ENCODE data around the gene ENPP7.
A peak's percentile ranks its signal among the peaks of the same experiment; 100 is the strongest.

Gene ENPP7

DNA sequence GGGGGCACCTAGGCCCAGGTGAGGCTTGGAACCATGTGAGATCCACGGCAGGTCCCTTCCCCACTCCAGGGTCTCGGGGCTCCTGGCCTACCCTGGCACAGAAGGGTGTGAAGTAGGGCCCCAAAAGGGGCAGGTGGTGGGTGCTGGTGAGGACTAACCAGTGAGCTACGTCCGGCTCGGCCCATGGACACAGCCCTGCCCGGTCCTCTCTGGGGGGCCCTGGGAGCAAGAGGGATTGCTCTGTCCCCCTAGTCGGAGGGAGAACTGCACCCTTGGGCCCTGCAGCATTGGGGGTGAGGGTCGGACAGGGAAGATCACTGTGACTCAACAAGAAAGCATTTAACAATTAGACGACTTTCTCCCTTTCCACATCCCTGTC is 2.9 kb downstream of the ENPP7 start:
- no peak for DNase-seq

DNA sequence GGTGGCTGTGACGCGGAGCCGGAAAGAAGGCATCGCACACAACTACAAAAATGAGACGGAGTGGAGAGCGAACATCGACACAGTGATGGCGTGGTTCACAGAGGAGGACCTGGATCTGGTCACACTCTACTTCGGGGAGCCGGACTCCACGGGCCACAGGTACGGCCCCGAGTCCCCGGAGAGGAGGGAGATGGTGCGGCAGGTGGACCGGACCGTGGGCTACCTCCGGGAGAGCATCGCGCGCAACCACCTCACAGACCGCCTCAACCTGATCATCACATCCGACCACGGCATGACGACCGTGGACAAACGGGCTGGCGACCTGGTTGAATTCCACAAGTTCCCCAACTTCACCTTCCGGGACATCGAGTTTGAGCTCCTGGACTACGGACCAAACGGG is 4.4 kb downstream of the ENPP7 start:
- DNase-seq = no peak

DNA sequence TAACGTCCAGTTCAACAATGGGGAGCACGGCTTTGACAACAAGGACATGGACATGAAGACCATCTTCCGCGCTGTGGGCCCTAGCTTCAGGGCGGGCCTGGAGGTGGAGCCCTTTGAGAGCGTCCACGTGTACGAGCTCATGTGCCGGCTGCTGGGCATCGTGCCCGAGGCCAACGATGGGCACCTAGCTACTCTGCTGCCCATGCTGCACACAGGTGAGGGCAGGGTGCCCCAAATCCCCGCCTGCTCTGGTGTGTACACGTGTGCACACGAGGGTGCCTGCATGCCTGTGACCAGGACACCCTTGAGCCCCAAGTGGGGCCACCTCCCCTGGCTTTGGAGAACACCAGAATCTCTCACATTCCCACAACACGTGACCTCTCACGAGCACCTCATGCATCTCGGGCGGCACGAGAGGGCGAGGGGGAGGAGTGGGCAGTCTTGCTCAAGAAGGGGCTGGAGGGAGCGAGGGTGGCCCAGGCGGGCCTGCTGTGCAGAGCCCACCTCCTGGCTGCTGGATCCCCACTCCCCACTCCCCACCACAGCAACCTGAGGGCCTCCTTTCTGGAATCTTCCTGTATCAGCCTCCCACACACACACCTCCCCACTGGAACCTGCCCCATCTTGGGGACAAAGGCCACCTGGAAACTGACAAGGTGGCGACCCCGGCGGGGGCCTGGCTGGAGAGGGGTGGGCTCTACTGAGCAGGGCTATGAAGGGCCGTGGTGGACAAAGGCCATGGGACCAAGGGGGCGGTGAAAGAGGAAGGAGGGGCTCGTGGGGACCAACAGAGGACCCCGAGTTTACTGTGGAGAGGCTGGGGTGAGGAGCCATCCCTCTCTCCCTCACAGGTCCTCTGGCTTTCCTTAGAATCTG is 6.5 kb downstream of the ENPP7 start:
- DNase-seq = no peak

DNA sequence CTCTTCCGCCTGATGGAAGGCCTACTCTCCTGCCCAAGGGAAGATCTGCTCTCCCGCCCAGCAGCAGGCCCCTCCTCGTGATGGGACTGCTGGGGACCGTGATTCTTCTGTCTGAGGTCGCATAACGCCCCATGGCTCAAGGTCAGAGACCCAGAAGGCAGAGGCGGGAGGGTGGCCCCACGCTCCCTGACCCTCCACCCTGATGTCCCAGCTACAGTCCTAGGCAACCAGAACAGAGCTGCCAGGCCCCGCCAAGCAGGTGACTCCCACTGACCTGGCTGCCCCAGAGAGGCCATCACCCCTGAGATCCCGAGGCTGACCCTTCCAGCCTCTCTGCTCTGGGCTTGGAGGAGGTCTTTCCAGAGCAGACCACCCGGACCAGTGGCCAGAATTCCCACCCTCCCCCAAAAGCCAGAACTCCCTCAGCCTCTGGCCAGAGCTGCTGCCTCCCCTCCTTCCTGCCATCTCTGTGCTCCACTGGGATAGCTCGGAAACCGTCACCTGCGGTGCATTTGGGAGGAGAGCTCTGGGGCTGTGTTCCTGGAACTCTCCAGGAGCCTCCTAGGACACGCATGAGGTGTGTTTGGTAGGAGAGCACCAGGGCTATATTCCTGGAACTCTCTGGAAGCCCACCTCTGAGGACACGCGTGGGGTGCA is 7.3 kb downstream of the ENPP7 start:
- DNase-seq = no peak

DNA sequence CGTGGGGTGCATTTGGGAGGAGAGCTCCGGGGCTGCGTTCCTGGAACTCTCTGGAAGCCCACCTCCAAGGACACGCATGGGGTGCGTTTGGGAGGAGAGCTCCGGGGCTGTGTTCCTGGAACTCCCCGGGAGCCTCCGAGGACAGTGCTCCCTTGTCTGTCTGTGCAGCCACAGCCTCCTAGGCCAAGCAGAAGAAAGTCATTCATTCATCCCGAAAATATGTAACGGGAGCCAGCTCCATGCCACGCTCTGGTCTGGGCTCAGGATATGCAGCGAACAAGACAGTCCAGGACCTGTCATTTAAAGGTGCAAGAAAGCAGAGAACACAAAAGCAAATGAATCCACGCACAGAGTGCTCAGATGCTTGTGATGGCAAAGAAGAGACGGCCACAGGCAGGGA is 7.9 kb downstream of the ENPP7 start:
- DNase-seq = no peak

DNA sequence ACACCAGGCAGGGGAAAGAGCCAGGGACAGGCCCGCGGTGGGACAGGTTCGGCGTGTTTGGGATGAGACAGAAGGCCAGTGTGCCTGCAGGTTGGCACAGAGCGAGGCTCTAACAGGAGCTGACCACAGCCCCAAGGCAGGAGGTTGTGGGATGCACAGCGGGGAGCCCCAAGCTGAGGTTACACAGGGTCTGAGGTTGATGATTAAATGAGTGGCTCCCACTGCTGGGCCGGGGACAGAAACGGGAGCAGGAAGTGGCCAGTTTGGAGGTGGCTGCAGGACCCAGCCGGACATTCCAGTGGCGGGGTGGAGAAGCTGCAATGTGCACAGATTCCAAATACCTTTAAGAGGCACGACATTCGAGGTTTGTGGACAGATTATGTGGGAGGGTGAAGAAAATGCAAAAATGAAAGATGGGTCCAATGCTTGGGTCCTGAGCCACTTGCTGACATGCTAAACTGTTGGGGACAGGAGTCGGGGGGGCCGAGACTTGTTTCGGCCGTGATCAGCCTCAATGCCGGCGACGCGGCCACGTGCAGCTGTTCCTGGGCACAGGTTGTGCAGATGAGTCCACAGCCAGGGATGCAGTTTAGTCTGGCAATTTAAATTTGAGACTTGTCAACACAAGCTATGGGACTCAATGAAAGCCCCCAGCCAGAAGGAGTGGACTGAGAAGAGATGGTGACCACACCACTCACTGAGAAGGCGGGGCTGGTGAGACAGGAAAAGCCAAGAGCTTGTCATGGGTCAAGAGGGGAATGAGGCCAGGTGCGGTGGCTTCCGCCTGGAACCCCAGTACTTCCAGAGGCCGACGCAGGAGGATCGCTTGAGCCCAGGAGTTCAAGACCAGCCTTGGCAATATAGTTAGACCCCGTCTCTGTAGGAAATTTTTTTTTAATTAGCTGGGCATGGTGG is 8.7 kb downstream of the ENPP7 start:
- no peak for DNase-seq

DNA sequence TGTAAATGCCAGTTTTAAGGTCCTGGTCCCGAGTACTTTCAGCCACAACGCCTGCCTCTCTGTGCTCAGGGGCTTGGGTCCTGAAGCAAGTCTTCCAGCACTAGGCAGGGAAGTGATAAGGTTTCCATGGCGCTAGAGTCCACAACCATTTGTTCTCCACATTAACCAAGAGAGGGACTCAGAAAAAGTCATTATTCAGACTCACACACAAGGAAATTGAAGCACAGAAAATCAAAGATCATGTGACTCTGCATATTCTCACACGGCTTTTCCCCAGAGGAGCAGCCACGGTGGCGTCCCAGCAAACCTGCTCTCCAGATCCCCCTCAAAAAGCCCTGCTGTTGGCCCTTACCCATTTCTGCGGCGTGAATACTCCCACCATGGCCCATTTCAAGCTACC is 9.7 kb downstream of the ENPP7 start:
- DNase-seq = no peak

DNA sequence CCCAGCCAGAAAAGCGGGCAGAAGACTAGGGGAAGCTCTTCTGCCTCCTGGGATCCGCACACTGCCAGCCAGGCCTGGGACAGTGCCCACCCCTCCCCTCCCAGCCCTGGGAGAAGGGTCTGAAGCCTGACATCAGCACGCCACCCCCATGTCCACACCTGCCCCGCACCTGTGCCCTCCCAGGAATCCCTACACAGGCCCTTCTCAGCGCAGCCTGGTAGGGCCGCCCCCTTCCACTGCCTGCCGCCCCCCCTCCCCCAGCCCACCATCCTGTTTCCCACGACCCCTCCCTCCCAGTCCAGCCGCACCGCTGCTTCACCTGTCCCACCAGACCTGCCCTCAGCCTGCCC is 10.6 kb downstream of the ENPP7 start:
- DNase-seq = no peak

DNA sequence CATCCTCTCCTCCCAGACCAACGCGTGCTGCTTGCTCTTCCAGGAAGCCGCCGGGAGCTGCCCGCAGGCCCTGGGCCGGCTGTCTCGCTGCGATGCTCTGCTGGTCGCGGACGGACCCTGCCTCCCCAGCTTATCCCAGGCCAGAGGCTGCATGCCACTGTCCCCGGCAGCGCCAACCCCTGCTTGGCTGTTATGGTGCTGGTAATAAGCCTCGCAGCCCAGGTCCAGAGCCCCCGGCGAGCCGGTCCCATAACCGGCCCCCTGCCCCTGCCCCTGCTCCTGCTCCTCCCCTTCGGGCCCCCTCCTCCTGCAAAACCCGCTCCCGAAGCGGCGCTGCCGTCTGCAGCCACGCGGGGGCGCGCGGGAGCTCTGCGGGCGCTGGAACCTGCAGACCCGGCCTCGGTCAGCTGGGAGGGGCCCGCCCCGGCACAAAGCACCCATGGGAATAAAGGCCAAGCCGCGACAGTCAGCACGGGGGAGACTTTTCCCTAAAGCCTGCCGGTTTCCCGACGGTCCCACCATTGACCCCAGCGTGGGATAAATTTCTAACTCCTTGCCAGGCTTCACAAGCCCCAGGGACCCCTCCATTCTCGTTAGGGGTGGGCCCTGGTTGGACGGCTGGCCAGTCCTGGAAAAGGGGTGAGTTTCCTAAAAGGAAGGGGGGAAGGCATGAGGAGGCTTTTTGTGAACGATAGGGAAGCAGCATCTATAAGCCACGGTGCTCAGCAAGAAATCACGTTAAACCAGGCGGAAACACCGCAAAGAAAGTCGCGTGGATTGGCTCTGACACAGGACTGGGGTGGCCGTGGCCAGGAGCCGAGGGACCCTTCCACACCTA is 11.2 kb downstream of the ENPP7 start:
- peak; percentile 43 for DNase-seq

DNA sequence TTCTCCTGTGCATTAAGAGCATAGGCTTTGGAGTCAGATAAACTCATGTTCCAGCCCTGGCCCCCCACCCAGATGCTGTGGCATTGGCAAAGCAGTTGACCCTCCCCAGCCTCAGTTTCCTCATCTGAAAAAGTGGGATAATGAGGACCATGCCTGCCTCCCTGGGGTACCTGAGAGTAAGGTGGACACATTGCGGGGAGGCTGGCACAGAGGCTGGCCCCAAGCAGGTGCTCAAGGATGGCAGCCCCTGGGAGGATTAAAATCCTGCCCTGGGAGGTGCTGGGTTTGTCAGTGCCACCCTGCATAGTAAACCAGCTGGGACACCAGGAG is 11.8 kb downstream of the ENPP7 start:
- no peak for DNase-seq

DNA sequence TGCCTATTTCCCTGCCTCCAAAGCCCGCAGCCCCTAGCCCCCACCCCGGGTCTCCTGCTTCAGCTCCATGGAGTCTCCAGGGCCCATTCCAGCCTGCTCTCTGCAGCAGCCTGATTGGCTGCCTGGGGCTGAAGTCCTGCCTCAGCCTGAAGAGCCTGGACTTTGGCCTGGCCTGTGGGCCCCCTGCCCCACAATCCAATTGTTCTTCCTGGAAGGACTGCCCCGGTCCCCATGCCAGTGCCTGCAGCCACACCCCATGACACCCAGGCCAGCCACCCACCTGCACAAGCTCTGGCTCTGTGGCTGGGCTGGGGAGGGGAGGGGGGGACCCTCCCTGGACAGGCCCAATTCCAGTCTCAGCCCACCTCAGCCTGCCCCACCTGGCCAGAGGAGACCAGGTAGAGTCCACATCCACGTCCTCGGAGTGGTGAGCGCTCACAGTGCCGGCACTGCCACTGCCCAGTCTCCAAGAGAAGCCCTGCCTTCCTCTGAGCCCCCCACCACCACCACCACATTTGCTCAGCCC is 12.3 kb downstream of the ENPP7 start:
- no peak for DNase-seq

DNA sequence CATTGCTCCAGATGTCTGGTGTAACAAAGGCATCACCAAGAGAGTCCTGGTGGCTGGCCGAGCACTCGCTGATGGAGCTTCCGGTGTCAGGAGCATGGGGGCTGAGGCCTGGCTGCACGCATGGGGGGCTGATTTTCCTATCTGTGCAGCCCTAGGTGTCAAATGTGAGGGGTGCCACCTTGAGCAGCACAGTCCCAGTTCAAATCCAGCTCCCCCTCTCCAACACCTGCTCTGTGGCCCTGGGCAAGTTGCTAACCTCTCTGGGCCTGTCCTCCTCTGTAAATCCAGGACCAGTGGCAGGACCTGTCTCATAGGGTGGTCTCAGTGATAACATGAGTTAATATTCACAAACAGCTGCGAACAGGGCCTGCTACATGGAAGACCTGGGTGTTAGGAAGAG is 12.9 kb downstream of the ENPP7 start:
- no peak for DNase-seq

DNA sequence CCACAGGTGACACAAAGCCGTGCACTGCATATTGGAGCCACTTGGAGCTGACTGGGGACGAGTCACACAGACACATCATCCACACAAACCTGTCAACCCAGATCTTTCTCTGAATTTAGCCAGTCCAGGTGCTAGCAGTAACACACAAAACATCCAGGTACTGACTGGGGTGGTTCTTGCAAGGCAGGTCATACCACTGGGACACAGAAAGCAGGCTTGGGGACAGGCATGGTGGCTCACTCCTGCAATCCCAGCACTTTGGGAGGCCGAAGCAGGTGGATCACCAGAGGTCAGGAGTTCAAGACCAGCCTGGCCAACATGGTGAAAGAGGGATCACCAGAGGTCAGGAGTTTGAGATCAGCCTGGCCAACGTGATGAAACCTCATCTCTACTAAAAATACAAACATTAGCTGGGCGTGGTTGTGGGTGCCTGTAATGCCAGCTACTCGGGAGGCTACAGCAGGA is 14.9 kb downstream of the ENPP7 start:
- peak; percentile 6 for DNase-seq

DNA sequence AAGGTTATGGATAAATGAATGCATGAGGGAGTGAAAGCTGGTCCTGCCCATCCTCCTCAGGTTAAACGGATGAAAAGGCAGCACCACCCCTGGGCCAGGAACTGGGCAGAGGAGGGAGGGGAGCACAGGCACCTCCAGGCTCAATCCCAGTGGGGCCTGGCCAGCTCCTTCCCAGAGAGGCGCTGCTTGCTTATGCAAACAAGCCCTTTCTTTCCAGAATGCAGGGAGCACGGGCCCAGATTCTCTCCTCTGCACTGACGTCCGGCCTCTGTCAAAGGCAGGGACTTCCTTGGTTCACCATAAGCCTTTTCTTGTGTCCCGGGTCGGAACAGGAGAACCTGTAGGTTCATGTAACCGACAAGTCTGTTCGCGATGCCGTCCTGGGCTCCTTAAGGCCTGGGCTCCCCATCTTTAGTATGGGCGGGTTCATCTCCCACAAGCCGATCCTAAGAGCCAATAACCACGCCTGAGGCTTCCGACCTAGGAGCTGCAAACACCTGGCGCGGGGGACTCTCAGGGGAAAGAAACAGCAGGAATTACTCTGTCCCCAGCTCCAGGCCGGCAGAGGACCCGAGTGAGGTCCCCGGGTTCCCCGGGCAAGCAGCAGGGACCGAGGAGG is 16.3 kb downstream of the ENPP7 start:
- DNase-seq = no peak

DNA sequence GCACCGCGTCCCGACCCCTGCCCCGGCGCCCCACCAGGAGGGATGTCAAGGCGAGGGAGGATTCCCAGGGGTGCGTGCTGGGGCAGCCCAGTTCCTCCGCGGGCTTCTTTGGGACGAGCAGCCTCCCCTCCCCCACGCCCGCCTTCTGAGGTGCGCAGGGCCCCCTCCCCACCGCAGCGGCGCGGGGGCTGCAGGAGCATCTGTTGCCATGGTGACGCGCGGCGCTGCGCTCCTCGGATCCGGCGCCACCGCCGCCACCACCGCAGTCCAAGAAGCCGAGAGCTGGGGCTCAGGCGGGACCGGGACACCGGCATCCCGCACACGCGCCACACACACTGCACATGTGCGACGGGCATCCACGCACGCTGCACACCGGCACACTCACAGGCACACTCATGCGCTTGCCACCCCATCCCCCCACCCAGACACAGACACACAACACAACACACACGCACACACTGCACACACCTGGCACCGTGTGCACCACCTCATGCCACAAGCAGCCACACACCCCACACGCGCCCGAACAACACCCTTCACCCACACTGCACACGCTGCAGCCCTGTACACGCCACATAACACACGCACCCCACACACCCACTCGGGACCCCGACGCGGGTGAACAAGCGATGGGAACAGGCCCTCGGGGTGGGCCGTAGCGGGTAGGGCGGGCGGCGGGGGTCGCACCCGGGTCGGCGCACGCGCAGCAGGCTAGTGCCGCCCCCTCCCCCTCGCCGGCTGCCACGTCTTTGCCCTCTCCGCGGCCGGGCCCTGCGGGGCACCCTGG is 17.0 kb downstream of the ENPP7 start:
- DNase-seq = no peak

DNA sequence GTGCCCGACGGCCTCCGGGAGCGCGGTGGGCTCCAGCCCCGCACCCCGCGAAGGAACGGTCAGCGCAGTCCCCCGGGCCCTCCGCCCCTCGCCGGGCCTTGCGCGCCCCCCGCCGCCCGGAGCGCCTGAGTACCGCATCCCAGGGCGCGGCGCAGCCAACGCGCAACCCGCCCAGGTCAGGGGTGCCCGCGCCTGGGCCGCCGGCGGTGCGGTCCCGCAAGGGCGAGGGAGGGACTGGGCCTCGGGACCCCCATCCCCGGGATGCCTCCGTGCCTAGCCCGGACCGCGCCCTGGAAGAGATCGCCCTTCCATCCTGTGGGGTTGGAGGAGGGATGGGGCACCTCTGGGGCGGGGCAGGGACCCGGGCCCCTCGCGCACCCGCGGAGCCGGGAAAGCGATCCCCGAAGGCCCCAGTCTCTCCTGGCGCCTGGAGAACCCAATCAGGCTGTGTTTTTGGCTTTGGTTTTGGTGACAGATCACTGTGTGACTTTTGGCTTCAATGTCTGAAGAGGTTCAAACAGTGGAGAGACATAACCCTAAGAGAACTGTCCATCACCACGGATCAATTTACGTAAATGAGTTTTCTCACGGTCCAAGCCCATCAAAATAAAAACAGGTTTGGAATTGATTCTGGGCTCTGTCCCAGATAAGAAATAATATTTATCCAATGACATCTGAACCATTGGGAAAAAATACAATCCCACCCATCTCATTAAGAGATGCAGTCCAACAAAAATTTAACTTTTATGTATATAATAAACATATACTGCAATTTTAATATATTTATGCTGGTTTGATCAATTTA is 17.8 kb downstream of the ENPP7 start:
- DNase-seq = no peak

DNA sequence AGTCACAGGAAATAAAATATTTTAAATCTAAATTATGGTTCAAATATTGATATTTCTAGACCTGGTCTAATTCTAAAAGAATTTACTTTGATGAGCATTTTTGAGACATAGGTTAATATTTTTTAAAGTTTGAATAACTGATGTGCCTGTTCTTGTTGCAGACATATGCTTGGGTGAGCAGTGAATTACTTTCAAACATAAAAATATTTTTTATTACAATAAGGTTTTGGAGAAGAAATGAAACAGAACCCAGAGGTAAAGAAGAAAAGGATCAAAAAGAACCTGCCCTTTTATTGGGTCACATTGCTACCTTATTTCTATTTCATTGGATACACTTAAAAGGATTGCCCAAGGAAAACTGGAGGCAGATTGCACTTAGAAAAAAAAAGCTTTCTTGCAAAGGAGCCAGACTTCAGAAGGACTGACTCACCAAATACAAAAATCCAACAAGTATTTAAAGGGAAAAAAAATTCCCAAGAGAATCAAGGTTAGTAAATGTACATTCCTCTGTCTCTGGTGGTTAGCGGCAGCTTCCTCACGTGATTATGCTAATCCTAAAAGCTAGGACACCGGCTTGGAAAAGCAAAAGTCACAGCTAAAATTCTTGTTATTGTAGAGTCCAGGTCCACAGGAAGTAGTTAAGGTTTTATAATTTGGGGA is 18.5 kb downstream of the ENPP7 start:
- no peak for DNase-seq

DNA sequence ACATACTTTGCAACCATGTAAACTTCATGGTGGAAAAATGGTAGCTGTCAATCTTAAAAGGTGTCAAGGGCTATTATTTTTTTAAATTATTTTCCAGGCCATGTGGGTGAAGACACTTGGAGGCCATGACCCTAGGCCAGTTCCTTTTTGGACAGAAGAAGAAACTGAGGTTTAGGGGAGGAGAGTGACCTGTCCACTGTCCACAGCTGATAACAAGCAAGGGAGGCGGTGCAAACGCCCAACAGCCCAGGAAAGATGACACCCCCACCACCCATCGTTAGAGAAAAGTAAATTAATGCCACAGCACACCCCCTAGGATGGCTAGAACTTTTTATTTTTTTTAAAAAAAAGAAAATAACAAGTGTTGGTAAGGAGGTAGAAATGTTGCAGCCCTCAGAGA is 19.2 kb downstream of the ENPP7 start:
- no peak for DNase-seq

DNA sequence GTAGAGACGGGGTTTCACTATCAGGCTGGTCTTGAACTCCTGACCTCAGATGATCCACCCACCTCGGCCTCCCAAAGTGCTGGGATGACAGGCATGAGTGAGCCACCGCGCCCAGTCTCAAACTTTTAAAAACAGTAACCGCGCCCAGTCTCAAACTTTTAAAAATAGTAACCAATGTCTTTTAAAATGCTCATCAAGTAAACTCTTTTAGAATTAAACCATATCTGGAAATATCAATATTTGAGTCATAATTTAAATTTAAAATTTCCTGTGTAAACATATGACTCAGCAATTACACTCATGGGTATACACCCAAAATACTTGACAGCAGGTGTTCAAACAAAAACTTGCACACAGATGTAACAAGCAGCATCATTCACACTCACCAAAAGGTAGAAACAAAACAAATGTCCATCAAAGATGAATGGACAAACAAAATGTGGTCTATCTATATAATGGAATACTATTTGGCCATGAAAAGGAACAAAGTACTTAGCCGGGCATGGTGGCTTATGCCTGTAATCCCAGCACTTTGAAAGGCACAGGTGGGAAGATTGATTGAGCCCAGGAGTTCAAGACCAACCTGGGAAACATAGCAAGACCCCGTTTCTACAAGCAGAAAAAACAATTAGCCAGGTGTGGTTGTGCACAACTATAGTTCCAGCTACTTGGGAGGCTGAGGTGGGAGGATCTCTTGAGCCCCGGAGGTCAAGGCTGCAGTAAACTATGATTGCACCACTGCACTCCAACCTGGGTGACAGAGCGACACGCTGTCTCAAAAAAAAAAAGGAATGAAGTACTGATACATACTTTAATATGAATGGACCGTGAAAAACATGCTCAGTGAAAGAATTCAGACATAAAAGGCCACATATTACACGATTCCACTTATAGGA is 20.2 kb downstream of the ENPP7 start:
- DNase-seq = no peak
